ENCODE measurements around the gene SEPSECS. TPM values are rescaled to one million over a fixed set of nuclear protein-coding genes. Genes with fewer than 3 reads are reported as not detected.

SEPSECS gene
- total RNA-seq, 1 experiment from 2014 or later = 3.1 TPM

- BruUV-seq (replicated peaks) = no TSS peak
- TF ChIP-seq EZH2phosphoT487 (IDR thresholded peaks at IDR 0.05; ENCODE audit: borderline replicate concordance, low read length) = no peak
- TF ChIP-seq EZH2 (IDR thresholded peaks at IDR 0.05; ENCODE audit: low read length, unreplicated experiment) = no peak
- no peak for TF ChIP-seq CTCF (conservative IDR thresholded peaks at IDR 0.05; ENCODE audit: low read depth, low read length)
- H3K4me3 ChIP-seq (ENCODE audit: low read length) = no peak overlapping the region
- H3F3A ChIP-seq (ENCODE audit: low read length, unreplicated experiment) = no peaks in the 10 kb centered on the region
- no peaks in the 10 kb centered on the region for H4K20me1 ChIP-seq (ENCODE audit: low read length)
- no peaks in the 10 kb centered on the region for H3K79me2 ChIP-seq (ENCODE audit: low read length)
- ChIA-PET CTCF (no interaction called here), POLR2A (ENCODE audit: unreplicated experiment) (no interaction called here)
- H3K9me3 ChIP-seq (ENCODE audit: low read length) = no peaks in the 10 kb centered on the region
- no peak overlapping the region for H3K4me2 ChIP-seq (ENCODE audit: low read length)
- H2AFZ ChIP-seq (ENCODE audit: low read length) = no peak overlapping the region
- no peak overlapping the region for H3K27ac ChIP-seq (ENCODE audit: low read length)
- no peaks in the 10 kb centered on the region for H3K27me3 ChIP-seq (ENCODE audit: low read length)
- H3K4me1 ChIP-seq (ENCODE audit: insufficient read depth, low read length) = peaks cover 17% of the 10 kb centered on the region
- no peaks in the 10 kb centered on the region for H3K9me2 ChIP-seq (replicated peaks; ENCODE audit: low read length)
- intact Hi-C loops (cut with micrococcal nuclease) = no loop called here
- ATAC-seq = no peak
- no peak overlapping the region for H3K9ac ChIP-seq (ENCODE audit: low read length)
- no peaks in the 10 kb centered on the region for H3K36me3 ChIP-seq (ENCODE audit: low read depth, low read length)
- DNase-seq = no peak
Measured at GRCh38 chr4:25109511-25109910, 50.7 kb downstream of the SEPSECS start.

- Histone ChIP-seq H3K27ac (ENCODE audit: low read length) (no peak overlapping the region), H3K79me2 (ENCODE audit: low read length) (no peaks in the 10 kb centered on the region), H3K4me2 (ENCODE audit: low read length) (no peak overlapping the region), H3K9me3 (ENCODE audit: low read length) (no peaks in the 10 kb centered on the region), H3K9me2 (replicated peaks; ENCODE audit: low read length) (no peaks in the 10 kb centered on the region), H3K4me3 (ENCODE audit: low read length) (no peak overlapping the region), H2AFZ (ENCODE audit: low read length) (no peak overlapping the region), H3K27me3 (ENCODE audit: low read length) (no peaks in the 10 kb centered on the region), H4K20me1 (ENCODE audit: low read length) (no peaks in the 10 kb centered on the region), H3F3A (ENCODE audit: low read length, unreplicated experiment) (no peaks in the 10 kb centered on the region), H3K4me1 (ENCODE audit: insufficient read depth, low read length) (peaks cover 13% of the 10 kb centered on the region), H3K36me3 (ENCODE audit: low read depth, low read length) (no peaks in the 10 kb centered on the region), H3K9ac (ENCODE audit: low read length) (no peak overlapping the region)
- ChIA-PET POLR2A (ENCODE audit: unreplicated experiment) (no interaction called here), CTCF (no interaction called here)
- intact Hi-C loops (cut with micrococcal nuclease) = no loop called here
- DNase-seq (no peak), ATAC-seq (peak; percentile 15; the same call in 1 of the 2 replicates)
- no TSS peak for BruUV-seq (replicated peaks)
- TF ChIP-seq EZH2phosphoT487 (IDR thresholded peaks at IDR 0.05; ENCODE audit: borderline replicate concordance, low read length) = no peak
- TF ChIP-seq EZH2 (IDR thresholded peaks at IDR 0.05; ENCODE audit: low read length, unreplicated experiment) = no peak
- TF ChIP-seq CTCF (conservative IDR thresholded peaks at IDR 0.05; ENCODE audit: low read depth, low read length) = no peak
Measured at GRCh38 chr4:25108556-25108955, 51.7 kb downstream of the SEPSECS start.

- no peaks in the 10 kb centered on the region for H3K9me3 ChIP-seq (ENCODE audit: low read length)
- POLR2A ChIA-PET (ENCODE audit: unreplicated experiment) = no interaction called here
- no peaks in the 10 kb centered on the region for H3F3A ChIP-seq (ENCODE audit: low read length, unreplicated experiment)
- H3K9me2 ChIP-seq (replicated peaks; ENCODE audit: low read length) = no peaks in the 10 kb centered on the region
- 0 out of 2 replicates have a peak overlapping the region, but pooled peaks have one; percentile 4 for H3K4me2 ChIP-seq (ENCODE audit: low read length)
- H3K9ac ChIP-seq (ENCODE audit: low read length) = no peak overlapping the region
- no TSS peak for BruUV-seq (replicated peaks)
- peak; percentile 85 for ATAC-seq
- H3K27me3 ChIP-seq (ENCODE audit: low read length) = no peaks in the 10 kb centered on the region
- intact Hi-C loops (cut with micrococcal nuclease) = no loop called here
- H4K20me1 ChIP-seq (ENCODE audit: low read length) = no peaks in the 10 kb centered on the region
- H3K4me3 ChIP-seq (ENCODE audit: low read length) = no peak overlapping the region
- peak overlapping the region; percentile 28; the same call in 1 of the 2 replicates for H2AFZ ChIP-seq (ENCODE audit: low read length)
- no peak for TF ChIP-seq CTCF (conservative IDR thresholded peaks at IDR 0.05; ENCODE audit: low read depth, low read length)
- no peak for TF ChIP-seq EZH2phosphoT487 (IDR thresholded peaks at IDR 0.05; ENCODE audit: borderline replicate concordance, low read length)
- no peak for TF ChIP-seq EZH2 (IDR thresholded peaks at IDR 0.05; ENCODE audit: low read length, unreplicated experiment)
- H3K79me2 ChIP-seq (ENCODE audit: low read length) = no peaks in the 10 kb centered on the region
- CTCF ChIA-PET = no interaction called here
- no peaks in the 10 kb centered on the region for H3K36me3 ChIP-seq (ENCODE audit: low read depth, low read length)
- peaks cover 13% of the 10 kb centered on the region for H3K4me1 ChIP-seq (ENCODE audit: insufficient read depth, low read length)
- peak overlapping the region; percentile 32; the same call in 1 of the 2 replicates for H3K27ac ChIP-seq (ENCODE audit: low read length)
- DNase-seq = peak; percentile 45
Measured at GRCh38 chr4:25107827-25108516, 52.3 kb downstream of the SEPSECS start.
